NCI-H2196 (cell line): ENCODE measurements around the gene CSPG4.
"Not testable (repeated sequence)": the region's sequence is repeated elsewhere in the genome, so short reads cannot be mapped to it uniquely, and the experiment has no call there.

Experiments
- DNase-seq: peaks from one replicate; lab custom pipeline; 2025; ENCODE audit not compliant: unreplicated experiment; lab: John Stamatoyannopoulos, UW

CSPG4 gene

DNA sequence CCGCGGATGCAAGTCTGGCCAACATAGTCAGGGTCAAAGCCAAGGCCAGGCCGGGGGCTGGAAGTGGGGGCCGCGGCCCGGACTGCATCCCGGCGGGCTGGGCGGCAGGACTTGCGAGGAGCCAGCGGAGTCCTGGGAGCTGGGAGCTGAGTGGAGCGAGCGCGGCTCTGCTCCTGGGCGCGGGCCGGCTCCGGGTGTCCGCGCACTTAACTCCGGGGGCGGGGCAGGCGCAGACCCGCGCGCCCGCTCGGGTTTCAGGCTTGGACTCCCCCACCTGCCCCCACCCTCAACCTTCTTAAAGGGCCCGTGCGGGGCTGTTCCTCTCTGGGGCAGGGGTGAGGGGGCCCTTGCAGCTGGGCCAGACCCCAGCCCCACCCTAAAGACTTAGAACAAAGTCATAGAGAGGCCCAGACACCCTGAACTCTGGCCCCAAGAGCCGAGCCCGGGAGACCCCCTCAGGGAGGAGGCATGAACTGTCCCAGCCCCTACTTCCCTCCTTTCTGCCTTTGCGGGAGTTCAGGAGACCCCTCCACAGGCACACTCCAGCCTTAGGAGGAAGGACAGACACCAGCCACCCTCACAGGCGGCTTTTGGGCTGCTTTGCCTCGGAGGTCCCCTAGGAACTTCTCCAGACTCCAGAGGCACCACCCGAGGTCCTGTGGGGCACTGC is at the start of gene CSPG4:
Gene CSPG4 (minus strand): TSS at position 181 of the 670 bp plus-strand sequence. CDS start 93 bp downstream, at position 88.
- DNase-seq: no peak

GRCh38 chr15:75762357-75762718 is 49.7 kb upstream of the CSPG4 start:
- DNase-seq: not testable (repeated sequence)

DNA sequence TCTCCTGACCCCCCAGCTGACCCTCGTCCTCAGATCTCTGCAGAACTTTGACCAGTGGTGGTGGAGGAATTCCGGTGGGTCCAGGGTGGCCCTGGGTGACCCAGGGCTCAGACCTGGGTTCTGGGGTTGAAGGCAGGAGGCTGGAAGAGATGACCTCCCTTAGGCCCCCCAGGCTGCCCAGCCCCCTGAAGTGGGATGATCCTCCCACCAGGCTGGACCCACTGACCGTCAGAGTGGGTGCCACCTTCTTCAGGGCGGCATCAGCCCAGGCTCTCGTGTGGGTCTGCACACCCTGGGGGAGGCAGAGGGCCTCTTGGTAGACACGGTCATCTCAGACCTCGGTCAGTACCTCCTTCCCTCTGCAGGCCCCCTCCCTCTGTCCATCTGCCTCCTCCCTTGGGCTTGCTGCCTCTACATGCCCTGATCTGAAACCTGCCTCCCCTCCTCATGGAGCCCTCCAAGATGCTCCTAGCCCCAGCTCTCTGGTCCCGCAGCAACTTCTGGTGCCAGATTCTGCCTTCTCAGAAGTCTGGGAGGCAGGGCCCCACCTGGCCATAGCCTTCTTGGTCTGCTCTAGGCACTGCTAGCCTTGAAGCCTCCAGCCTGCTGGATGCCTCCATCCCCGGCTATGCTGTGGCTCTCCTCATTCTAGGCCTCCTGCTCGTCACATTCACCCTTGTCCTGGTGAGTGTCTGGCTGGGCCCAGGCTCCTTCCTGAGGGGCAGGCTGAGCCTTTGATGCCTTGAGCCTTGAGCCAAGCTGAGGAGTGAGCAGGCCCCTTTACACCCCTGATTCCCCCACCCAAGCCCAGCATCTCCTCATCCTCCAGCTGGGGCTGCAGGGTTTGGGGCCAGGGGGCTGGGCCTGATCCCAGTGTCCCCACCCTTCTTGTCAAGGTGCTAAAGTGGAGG is 49.1 kb upstream of the CSPG4 start:
- DNase-seq: no peak

DNA sequence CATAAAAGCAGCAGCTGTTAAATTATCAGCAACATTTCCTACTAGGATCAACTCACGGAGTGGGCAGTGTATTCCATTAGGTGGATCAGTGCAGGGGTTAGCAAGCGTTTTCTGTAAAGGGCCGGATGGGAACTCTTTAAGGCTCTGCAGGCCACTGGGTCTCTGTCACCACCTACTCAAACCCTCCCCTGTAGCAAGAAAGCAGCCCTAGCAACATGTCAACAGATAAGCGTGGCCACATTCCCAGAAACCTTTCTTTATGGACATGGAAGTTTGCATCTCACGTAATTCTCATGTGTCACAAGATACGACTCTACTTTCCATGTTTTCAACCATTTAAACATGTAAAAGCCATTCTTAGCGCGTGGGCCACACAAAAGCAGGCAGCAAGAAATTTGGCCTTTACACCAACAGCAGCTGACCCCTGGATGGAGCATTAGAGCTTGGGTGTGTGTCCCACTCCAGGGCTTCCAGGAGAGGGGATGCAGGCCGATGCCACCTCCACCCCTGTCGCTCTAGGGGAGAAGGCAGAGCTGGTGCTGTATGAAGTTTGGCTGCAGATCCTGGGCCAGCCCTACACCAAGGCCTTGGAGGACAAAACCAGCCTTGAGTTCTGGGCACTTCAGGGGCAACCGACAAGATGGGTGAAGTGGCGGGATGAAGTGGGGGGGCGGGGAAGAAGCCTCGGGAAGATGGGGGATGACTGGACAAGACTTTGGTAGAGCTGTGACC is 48.2 kb upstream of the CSPG4 start:
- no peak for DNase-seq

- DNase-seq: not testable (repeated sequence)
Measured at GRCh38 chr15:75760131-75760520, 47.5 kb upstream of the CSPG4 start.

- no peak for DNase-seq
Measured at GRCh38 chr15:75759416-75760130, 46.9 kb upstream of the CSPG4 start.

- DNase-seq: peak; percentile 89
Measured at GRCh38 chr15:75758071-75758872, 45.6 kb upstream of the CSPG4 start.

DNA sequence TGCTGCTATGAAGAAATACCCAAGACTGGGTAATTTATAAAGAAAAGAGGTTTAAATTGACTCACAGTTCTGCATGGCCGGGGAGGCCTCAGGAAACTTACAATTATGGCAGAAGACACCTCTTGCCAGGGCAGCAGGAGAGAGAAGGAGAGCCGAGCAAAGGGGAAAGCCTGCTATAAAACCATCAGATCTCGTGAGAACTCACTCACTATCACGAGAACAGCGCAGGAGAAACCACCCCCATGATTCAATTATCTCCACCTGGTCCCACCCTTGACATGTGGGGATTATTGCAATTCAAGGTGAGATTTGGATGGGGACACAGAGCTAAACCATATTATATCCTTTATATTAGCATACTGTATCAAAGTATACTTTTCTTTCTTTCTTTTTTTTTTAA is 42.2 kb upstream of the CSPG4 start:
- not testable (repeated sequence) for DNase-seq

DNA sequence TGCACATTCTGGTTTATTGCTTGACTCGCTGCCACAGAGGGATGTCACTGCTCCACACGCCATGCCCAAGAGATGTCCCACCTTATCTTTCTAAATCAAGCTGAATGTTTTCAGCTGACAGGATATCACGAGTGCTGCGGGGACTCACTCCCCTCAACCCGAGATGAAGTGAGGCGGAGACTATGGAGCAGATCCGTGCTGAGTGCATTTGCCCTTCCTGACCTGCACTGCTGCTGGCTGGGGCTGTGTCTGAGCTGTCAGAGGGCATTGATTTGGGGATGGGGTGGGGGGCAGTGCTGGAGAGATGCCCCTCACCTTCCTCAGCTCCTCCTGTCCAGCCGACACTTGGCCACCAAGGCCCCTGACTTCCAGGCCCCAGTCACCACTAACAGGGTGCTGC is 40.5 kb upstream of the CSPG4 start:
- no peak for DNase-seq

GRCh38 chr15:75751891-75752290 is 39.2 kb upstream of the CSPG4 start:
- DNase-seq: no peak

DNA sequence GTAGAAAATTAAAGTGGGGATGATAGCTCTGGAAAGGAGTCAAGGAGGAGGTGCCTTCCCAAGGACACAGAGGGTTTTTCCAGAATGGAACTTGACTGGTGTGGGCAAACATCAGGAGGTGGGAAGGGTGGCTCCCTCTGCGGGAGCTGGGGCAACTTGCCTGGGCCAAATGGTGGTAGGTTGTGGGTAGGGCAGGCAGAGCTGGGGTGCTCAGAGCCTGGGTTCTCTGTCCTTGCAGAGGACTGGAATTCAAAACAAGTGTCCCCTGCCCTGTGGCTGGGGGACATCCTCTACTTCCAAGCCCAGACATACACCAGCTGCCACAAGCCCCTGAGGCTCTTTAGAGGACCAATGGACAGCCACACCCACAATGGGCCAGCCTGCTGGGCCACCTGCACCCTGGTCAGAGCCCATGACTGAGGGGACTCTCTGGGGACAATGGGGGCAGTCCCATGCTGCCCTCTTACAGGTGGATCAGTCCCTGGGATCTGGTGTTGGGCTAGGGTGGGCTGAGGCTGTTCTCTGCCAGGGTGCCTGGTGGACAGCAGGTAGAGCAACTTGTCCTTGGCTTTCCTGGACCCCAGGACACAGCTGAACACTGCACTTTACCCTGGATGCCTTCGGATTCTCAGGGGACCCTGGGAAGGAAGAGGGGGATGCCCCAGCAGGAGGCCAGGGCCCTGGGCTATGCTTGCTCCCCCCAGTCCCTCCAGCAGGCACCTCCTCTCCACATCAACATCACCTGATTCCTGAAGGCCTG is 38.6 kb upstream of the CSPG4 start:
- DNase-seq: no peak

DNA sequence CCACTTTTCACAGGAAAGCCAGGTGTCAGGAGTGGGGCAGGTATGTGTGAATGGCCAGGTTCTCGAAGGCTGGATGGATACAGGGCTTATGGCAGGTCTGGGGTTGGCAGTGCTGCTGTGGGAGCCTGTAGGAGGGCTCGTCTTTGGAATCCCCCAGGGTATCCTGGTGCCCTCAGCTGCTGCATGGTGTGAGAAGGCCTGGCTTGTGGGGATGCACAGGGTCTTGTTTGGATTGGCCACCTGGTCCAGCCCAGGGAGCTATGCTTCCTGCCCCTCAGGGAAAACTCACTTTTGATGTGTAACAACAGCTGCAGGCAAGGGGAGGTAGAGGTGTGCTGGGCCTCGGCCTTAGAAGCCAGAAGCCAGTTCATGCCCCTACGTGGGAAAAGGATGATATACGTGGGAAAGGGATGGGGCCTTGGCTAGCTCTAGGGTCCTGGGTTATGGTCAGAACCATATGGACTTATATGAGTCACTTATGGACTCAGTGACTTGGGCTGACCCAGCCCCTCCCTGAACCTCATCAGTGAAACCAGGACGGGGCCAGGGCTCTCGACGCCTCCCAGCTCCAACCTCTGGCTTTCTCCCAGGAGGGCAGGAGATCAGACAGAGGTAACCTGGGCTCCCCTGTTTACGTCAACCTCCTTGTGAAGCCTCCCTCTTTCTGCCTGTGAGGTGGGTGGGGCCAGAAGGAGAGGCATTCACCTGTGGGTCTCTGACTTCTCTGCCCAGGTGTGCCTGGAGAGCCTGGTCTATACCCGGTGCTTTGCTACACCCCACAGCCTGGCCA is 37.8 kb upstream of the CSPG4 start:
- no peak for DNase-seq

DNA sequence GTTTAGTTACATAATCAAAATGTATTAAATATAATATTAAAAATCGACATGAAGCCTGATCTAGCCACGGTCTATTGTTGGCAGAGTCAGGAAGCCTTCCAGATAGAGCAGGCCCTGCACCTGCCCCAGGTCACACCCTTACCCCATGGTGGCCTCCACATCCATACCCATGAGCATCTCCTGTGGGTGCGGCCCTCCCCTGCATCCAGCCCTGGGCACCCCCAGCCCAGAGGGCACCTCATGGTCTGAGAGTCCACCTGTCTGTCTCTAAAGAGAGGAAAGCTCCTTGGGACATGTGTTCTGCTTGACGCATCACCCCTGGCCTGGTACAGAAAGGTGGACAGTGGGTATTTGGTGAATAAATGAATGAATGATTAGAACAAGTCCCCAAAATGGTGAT is 37.2 kb upstream of the CSPG4 start:
- no peak for DNase-seq

- not testable (repeated sequence) for DNase-seq
Measured at GRCh38 chr15:75748882-75749281, 36.2 kb upstream of the CSPG4 start.

GRCh38 chr15:75747121-75747520 is 34.5 kb upstream of the CSPG4 start:
- not testable (repeated sequence) for DNase-seq

GRCh38 chr15:75745305-75745704 is 32.7 kb upstream of the CSPG4 start:
- no peak for DNase-seq

DNA sequence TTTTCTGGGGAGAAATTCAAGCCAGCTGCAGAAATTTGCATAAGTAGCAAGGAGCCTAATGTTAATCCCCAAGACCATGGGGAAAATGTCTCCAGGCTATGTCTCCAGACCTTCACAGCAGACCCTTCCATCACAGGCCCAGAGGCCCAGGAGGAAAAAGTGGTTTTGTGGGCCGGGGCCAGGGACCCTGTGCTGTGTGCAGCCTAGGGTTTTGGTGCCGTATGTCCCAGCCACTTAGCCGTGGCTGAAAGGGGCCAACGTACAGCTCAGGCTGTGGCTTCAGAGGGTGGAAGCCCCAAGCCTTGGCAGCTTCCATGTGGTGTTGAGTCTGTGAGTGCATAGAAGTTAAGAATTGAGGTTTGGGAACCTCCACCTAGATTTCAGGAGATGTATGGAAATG is 29.7 kb upstream of the CSPG4 start:
- DNase-seq: not testable (repeated sequence)

DNA sequence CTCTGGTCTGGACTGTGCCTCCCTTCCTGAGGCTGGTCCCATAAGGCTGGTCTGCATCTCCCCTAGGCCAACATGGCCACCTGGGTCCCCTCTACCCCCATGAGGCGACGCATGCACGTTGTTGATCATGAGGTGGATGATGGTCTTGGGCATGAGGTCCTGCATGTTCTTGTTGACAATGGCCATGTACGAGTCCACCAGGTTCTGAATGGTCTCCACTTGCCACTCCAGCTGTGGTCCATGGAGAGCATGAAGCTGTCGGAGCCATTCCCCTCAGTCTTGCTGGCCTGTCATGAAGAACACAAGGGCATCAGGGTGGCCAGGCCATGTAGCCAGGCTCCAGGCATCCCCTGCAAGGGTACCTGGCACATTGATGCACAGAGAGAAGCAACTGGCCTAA is 27.1 kb upstream of the CSPG4 start:
- DNase-seq: no peak
